ENCODE measurements around the gene NME3.

DNA sequence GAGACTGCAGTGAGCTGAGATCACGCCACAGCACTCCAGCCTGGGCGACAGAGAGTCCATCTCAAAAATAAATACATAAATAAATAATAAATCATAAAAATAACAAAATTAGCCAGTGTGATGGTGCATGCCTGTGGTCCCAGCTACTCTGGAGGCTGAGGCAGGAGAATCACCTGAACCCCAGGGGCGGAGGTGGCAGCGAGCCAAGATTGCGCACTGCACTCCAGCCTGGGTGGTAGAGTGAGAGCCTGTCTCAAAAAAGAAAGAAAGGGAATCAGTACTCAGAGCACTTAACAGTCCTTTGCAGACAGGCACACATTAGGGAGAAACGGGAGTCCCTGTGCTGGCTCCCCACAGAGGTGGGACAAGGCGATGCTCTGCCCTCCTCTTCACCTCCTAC is 40.3 kb downstream of the NME3 start:
- TF ChIP-seq EP300 (IDR thresholded peaks at IDR 0.05; ENCODE audit: borderline replicate concordance in 1 of 2, control insufficient read depth in 1 of 2, low read depth in 2 of 2, low read length in 2 of 2) (no peak), CTCF (IDR thresholded peaks at IDR 0.05 in 2 of 3, conservative IDR thresholded peaks at IDR 0.05 in 1 of 3; ENCODE audit: control insufficient read depth in 2 of 3, extremely low read depth in 1 of 3, insufficient read depth in 1 of 3, low read depth in 3 of 3, low read length in 3 of 3) (no peak), FOXM1 (IDR thresholded peaks at IDR 0.05; ENCODE audit: low read depth, low read length) (no peak), GABPA (IDR thresholded peaks at IDR 0.05; ENCODE audit: low read depth) (no peak), CREB1 (IDR thresholded peaks at IDR 0.05; ENCODE audit: low read depth) (no peak), SRF (IDR thresholded peaks at IDR 0.05; ENCODE audit: low read depth in 2 of 2, low read length in 2 of 2) (no peak), POLR2A (IDR thresholded peaks at IDR 0.05; ENCODE audit: low read depth, low read length) (no peak), TCF3 (IDR thresholded peaks at IDR 0.05; ENCODE audit: borderline replicate concordance, insufficient read depth, low read depth, low read length) (no peak), TCF12 (IDR thresholded peaks at IDR 0.05; ENCODE audit: low read depth, low read length) (no peak), ZNF24 (IDR thresholded peaks at IDR 0.05) (no peak)
- TF ChIP-seq, protein P1, sequence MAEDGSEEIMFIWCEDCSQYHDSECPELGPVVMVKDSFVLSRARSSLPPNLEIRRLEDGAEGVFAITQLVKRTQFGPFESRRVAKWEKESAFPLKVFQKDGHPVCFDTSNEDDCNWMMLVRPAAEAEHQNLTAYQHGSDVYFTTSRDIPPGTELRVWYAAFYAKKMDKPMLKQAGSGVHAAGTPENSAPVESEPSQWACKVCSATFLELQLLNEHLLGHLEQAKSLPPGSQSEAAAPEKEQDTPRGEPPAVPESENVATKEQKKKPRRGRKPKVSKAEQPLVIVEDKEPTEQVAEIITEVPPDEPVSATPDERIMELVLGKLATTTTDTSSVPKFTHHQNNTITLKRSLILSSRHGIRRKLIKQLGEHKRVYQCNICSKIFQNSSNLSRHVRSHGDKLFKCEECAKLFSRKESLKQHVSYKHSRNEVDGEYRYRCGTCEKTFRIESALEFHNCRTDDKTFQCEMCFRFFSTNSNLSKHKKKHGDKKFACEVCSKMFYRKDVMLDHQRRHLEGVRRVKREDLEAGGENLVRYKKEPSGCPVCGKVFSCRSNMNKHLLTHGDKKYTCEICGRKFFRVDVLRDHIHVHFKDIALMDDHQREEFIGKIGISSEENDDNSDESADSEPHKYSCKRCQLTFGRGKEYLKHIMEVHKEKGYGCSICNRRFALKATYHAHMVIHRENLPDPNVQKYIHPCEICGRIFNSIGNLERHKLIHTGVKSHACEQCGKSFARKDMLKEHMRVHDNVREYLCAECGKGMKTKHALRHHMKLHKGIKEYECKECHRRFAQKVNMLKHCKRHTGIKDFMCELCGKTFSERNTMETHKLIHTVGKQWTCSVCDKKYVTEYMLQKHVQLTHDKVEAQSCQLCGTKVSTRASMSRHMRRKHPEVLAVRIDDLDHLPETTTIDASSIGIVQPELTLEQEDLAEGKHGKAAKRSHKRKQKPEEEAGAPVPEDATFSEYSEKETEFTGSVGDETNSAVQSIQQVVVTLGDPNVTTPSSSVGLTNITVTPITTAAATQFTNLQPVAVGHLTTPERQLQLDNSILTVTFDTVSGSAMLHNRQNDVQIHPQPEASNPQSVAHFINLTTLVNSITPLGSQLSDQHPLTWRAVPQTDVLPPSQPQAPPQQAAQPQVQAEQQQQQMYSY (CRISPR knock-in tag; IDR thresholded peaks at IDR 0.05): no peak

Data from GM12878 (cell line).